ENCODE measurements around the gene SAPCD1. TPM values are rescaled to one million over a fixed set of nuclear protein-coding genes. Genes with fewer than 3 reads are reported as not detected.
"Not testable (repeated sequence)": the region's sequence is repeated elsewhere in the genome, so short reads cannot be mapped to it uniquely, and the experiment has no call there.

Gene SAPCD1
- total and polyA plus RNA-seq, 2 experiments from 2014 or later = 2.1 to 11.6 TPM

DNA sequence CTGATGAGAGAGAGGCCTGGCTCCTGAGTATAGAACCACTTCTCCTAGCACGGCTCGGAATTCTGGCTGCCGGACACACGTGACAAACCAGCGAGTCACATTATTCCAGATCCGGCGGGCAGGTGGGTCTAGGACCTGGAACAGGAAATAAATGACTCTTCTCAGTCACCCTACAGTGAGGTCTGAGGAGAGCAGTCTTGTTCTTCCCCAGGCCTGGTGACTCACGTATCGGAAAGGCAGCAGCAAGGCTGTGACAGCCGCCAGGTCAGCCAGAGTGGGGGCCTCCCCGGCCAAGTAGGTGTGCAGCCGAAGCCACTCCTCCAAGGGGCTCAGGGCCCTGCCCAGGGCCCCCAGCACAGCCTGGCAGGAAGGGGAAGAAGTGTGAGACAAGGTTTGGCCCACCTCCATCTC lies 30.3 kb downstream of the SAPCD1 start:
- no peak overlapping the region for H3K27ac ChIP-seq
- H3K4me3 ChIP-seq = no peak overlapping the region

DNA sequence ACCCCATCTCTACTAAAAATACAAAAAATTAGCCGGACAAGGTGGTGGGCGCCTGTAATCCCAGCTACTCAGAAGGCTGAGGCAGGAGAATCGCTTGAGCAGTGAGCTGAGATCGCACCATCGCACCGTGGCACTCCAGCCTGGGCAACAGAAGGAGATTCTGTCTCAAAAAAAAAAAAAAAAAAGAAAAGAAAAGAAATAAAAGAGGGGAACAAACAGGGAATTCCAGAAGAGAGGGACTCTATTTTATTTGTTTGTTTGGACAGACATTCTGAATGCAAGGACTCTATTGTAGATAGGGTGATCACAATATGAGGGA lies 31.4 kb downstream of the SAPCD1 start:
- H3K4me3 ChIP-seq = peak overlapping the region; percentile 76
- not testable (repeated sequence) for DNase-seq (ENCODE audit: low read depth in 1 of 2, low spot score in 1 of 2); H3K9me3 ChIP-seq (ENCODE audit: low read depth)

More for the DNA sequence above, 30.3 kb downstream of the SAPCD1 start:
- H3K9me3 ChIP-seq (ENCODE audit: low read depth) = no peaks in the 10 kb centered on the region
- peaks cover 7% of the 10 kb centered on the region for H3K4me1 ChIP-seq (ENCODE audit: low read depth)
- TF ChIP-seq, protein P1, sequence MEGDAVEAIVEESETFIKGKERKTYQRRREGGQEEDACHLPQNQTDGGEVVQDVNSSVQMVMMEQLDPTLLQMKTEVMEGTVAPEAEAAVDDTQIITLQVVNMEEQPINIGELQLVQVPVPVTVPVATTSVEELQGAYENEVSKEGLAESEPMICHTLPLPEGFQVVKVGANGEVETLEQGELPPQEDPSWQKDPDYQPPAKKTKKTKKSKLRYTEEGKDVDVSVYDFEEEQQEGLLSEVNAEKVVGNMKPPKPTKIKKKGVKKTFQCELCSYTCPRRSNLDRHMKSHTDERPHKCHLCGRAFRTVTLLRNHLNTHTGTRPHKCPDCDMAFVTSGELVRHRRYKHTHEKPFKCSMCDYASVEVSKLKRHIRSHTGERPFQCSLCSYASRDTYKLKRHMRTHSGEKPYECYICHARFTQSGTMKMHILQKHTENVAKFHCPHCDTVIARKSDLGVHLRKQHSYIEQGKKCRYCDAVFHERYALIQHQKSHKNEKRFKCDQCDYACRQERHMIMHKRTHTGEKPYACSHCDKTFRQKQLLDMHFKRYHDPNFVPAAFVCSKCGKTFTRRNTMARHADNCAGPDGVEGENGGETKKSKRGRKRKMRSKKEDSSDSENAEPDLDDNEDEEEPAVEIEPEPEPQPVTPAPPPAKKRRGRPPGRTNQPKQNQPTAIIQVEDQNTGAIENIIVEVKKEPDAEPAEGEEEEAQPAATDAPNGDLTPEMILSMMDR (IDR thresholded peaks at IDR 0.05; ENCODE audit: low read depth, low read length) = no peak
- H3K36me3 ChIP-seq = peaks cover 9% of the 10 kb centered on the region
- DNase-seq (ENCODE audit: low read depth in 1 of 2, low spot score in 1 of 2) = peak in 1 of 2 donors; percentile 18
- H3K27me3 ChIP-seq = no peaks in the 10 kb centered on the region

DNA sequence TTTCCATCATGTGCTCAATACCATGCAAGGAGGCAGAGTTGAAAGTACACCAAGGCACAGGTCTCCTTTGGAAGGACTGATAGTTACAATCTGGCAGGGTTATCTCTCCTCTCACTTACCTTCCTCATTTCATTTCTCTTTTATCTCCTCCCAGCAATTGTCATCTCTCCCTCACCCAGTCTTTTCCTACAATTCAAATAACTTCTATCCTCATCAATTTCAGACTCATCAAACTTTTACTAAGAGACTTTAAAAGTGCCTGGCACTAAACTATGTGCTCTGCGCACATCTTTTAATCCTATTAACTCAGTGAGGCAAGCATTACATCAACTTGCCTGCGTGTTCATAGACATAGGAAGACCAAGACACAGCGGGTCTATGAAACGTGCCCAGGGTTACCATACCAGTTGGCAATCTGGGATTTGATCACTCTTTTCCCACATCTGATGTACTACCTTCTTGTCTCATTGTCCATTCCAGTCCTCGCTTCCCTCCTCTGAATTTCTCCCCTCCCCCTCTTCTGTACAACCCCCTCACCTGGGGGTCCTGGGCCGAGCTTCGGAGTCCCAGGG lies 31.9 kb downstream of the SAPCD1 start:
- no peaks in the 10 kb centered on the region for H3K9me3 ChIP-seq (ENCODE audit: low read depth)
- H3K27ac ChIP-seq = peak overlapping the region; percentile 100
- TF ChIP-seq, protein P1 (IDR thresholded peaks at IDR 0.05; ENCODE audit: low read depth, low read length) = no peak
- peak overlapping the region; percentile 76 for H3K4me3 ChIP-seq
- peak in 1 of 2 donors; percentile 52 for DNase-seq (ENCODE audit: low read depth in 1 of 2, low spot score in 1 of 2)
- H3K4me1 ChIP-seq (ENCODE audit: low read depth) = peaks cover 7% of the 10 kb centered on the region
- H3K27me3 ChIP-seq = no peaks in the 10 kb centered on the region
- H3K36me3 ChIP-seq = peaks cover 6% of the 10 kb centered on the region

More for the DNA sequence above, 31.4 kb downstream of the SAPCD1 start:
- H3K36me3 ChIP-seq; H3K4me1 ChIP-seq (ENCODE audit: low read depth); H3K27ac ChIP-seq; H3K27me3 ChIP-seq: not testable (repeated sequence)

- TF ChIP-seq, protein P1 (IDR thresholded peaks at IDR 0.05; ENCODE audit: low read depth, low read length) = no peak
- Histone ChIP-seq H3K4me1 (ENCODE audit: low read depth) (peaks cover 7% of the 10 kb centered on the region), H3K4me3 (peak overlapping the region; percentile 76), H3K36me3 (peaks cover 6% of the 10 kb centered on the region), H3K27ac (peak overlapping the region; percentile 100), H3K9me3 (ENCODE audit: low read depth) (no peaks in the 10 kb centered on the region), H3K27me3 (no peaks in the 10 kb centered on the region)
- DNase-seq (ENCODE audit: low read depth in 1 of 2, low spot score in 1 of 2) = peak; percentile 5 to 29
Observed at GRCh38 chr6:31794866-31795615, 32.6 kb downstream of the SAPCD1 start.

- Histone ChIP-seq H3K4me1 (ENCODE audit: low read depth) (peaks cover 7% of the 10 kb centered on the region), H3K9me3 (ENCODE audit: low read depth) (no peaks in the 10 kb centered on the region), H3K27me3 (no peaks in the 10 kb centered on the region), H3K36me3 (peaks cover 6% of the 10 kb centered on the region), H3K4me3 (peak within 1 kb of the TSS; percentile 76), H3K27ac (peak within 1 kb of the TSS; percentile 100)
- TF ChIP-seq, protein P1 (IDR thresholded peaks at IDR 0.05; ENCODE audit: low read depth, low read length) = peak; percentile 71
- peak; percentile 93 to 96 for DNase-seq (ENCODE audit: low read depth in 1 of 2, low spot score in 1 of 2)
Observed at GRCh38 chr6:31795616-31796298, 33.3 kb downstream of the SAPCD1 start, which contains the start of gene VARS1. Gene VARS1, minus strand, starts transcription at chr6:31795752. Its CDS starts 535 bp downstream, at chr6:31795217.
